GM19452 (cell line): Measurements from ENCODE around the gene PRDM15.
A peak's percentile ranks its signal among the peaks of the same experiment; 100 is the strongest.

Source experiments
- ATAC-seq: cut with Tn5 transposase; IDR thresholded peaks from one replicate; pipeline ENCODE4 v1.9.1; 2021; ENCODE audit not compliant: unreplicated experiment

Gene PRDM15

DNA sequence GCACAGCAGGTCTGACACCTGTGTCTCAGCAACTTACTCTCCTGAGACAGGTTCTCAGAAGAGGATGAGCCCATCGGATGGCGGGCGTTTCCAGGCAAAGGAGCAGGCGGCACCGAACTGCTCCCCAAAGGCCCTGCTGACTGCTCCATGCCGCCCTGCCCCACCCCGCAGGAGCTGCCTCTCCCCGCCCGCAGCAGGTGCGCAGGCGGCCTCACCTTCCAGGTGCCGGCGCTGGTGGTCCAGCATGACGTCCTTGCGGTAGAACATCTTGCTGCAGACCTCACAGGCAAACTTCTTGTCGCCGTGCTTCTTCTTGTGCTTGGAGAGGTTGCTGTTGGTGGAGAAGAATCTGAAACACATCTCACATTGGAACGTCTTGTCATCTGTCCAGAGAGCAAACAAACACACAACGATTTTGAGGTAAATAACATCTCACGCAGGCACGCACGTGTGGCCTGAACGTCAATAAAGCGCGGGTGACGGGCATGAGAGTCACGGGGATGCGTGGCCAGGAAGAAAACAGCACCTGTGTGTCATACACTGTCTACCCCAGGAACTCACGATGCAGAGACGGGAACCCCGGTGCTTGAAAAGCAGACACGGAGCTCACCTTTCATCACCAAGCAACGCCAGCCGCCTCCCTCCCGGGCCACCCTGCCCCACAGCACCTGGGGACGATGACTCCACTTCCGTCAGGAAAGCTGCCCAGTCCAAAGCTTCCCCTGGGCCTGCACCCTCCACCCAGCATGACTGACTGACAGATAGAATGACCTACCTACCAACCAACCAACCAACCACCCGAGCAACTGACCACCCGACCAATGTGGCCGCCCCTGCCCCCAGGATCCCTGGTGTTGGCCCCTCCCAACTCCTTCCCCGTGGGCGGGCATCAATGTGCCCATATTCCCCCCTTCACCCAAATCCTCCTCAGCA is 50.9 kb downstream of the PRDM15 start:
- ATAC-seq, result no peak

DNA sequence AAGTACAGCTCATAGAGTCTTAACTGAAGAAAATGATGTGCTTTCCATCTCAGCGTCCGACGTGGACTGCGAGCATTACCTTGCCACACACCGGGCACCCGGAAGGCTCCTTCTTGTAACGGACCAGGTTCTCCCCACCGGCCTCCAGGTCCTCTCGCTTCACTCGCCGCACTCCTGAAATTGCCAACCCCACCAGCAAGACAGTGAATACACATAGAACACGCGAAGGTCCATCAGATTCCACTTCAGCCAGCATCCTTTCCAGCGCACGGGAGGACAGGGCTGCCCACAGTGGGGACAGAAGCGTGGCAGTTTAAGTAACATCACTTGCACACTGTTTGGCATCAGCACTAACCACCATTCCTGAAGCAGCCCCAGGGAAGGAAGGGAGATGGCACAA is 53.3 kb downstream of the PRDM15 start:
- no peak for ATAC-seq

DNA sequence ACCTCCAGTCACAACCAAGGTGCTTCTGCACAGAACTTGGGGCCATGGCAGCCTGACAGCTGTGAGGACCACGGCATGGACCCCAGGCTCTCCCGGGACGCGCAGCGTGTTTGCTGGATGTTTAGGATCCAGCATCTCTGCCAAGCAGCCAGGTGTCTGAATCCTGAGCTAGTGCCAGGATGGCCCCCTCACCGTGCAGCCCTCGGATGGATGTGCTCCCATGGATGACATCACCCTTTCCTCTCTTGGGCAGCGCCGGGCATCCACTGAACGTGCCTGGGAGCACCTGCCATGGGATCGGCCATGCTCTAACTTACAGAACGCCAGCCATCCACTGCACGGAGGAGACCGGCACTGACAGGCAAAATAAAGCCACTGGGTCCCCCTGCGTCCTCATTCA is 53.9 kb downstream of the PRDM15 start:
- ATAC-seq, result no peak

DNA sequence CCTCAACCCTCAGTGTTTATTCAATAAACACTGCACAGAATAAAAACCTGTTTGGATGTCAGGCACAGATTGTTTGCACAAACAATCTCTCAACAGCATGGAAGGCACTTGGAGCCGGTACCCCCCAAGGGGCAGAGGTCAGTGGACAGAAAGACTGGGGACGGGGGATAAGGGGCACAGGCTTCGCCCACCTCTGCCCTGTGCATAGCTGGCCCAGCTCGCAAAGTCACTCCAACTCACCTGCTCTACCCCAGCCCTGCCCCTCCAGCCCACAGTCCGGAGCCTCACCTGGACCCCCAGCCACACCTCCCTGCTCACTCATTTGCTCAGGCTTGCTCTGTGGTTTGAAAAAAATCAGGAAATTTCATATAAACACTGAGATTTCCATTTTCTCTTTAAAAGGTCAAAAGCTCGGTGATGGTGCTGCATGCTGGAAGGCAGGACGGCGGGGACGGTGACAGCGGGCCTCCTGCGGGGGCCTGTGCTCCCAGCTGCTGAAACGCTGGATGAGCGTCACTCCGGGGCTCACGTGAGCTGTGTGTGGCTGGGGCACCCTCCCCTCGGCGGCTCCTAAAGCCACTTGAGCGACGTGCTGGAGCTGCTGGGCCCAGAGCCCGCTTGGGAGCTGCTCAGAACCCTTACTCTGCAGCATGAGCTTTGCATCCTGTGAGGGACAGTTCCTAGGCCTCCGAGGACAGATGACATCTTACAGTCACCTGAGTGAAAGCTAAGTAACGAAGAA is 54.5 kb downstream of the PRDM15 start:
- ATAC-seq, result no peak

DNA sequence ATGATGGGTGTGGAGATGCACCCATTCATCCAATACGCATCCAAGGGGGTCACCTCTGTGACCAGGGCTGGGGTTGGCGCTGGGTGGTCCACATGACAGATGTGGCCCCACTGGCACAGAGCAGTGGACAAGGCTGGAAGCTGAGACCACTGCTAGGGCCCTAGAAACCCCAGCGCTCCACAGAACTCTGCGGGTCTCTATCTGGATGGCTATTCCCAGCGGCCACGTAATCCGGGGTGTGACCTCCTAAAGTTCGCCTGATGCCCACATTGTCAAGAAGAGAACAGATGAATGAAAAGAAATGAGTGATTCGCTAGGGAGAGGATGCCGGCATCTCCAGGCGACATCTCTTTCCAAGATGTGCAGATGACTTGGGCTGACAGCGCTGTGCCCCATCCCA is 55.2 kb downstream of the PRDM15 start:
- no peak for ATAC-seq

DNA sequence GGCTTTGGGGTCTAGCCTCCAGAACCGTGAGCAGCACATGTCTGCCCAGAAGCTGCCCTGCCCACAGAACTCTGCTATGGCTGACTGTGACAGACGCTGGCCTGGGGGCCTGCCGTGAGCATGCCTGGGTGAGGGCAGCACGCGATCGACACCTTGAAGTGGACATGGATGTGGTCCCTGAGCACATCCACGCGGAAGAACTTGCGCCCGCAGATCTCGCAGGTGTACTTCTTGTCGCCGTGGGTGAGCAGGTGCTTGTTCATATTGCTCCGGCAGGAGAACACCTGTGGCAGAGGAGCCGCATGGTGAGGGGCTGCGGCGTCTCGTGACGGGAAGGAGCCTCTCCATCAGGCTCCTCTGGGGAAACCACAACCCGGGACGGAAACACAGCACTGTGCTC is 56.0 kb downstream of the PRDM15 start:
- ATAC-seq, result no peak

DNA sequence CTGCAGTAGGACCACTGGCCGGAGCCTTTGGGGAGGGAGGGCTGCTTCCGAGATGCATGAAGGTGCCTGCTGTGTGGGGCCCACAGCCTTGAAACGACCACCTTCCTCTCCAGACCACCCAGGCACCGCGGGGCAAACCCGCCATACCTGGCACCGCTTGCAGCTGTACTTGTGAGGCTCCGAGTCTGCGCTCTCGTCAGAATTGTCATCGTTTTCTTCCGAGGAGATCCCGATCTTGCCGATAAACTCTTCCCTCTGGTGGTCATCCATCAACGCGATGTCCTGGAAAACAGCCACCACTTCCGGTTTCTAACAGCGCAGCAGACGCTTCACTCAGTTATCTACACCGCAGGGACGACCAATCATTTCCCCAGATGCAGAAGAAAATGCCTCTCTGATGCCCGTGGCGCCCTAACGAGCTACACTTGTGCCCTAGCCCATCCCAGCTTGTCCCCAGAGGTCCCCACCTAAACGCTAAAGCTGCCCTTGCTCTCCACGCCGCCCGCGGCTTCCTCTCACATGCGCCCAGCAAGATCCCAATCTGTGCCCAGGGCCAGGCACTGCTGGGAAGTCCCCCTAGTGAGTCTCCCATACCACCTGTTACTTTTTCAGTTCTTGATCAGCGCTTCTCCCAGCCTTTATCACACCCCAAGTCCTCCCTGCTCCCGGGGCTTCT is 57.2 kb downstream of the PRDM15 start:
- ATAC-seq, result no peak

DNA sequence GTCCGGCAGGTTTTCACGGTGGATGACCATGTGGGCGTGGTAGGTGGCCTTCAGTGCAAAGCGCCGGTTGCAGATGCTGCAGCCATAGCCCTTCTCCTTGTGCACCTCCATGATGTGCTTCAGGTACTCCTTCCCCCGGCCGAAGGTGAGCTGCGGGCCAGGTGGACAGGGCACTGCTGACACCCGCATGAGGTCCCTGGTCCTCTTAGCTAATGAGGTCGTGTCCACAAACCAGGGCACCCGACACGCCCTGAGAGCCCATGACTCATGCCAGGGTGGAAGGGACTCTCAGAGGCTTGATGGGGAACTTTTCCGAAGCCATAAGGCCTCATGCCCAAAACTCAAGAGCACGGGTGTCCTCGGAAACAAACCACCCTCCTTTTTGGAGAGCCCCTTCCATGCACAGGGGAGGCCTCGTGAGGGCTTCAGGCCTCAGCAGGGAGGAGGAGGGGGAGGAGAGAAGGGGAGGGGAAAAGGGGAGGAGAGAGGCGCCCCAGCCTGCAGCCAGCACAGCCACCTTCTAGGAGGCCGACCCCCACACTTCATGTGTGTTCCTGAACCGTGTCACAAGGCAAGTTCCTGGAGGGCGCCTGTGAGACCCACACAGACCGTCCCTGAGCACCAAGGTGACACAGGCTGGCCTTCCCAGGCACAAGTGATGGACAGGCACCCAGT is 57.9 kb downstream of the PRDM15 start:
- ATAC-seq, result no peak

DNA sequence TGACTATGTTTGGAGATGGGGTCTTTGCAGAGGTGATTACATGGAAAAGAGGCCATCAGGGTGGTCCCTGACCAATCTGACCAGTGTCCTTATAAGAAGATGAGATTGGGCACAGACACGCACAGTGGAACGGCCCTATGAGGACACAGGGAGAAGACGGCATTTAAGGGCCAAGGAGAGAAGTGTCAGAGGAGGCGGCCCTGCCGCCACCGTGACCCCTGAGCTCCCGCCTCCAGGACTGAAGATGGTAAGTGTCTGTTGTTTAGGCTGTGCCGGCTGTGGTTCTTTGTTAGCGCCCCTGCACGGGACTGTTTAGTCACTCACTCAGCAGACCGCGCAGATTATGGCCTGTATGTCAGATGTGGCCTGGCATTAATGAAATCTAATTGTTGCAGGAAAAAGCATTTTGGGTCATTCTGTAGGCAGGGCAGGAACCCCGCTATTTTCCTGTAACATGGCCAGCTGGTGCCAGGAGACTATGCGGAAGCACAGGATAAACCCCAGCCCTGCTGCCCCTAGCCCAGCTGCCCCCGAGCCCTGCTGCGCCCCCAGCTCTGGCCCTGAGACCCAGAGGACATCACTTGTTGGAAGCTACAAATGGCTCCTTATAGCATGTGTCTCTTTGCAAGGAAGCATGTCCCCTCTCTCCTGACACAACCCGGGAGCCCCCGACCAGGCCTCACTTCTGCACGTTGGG is 58.6 kb downstream of the PRDM15 start:
- ATAC-seq, result no peak

DNA sequence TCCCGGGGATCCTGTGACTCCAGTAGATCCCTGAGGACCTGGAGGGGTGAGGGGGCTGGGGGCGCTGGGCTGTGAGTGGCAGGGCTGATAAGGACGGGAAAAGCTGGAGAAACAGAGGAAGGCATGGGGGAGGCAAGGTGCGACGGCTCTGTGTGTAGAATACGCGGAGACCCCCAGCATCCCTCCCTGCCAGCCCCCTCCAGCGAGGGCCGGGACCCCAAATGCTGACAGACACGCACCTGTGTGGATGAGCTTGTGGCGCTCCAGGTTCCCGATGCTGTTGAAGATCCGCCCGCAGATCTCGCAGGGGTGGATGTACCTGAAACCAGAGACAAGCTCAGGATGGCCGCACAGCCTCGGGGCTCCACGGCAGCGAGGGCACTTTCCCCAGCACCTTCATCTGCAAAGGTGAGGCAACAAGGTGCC is 59.3 kb downstream of the PRDM15 start:
- ATAC-seq, result no peak

DNA sequence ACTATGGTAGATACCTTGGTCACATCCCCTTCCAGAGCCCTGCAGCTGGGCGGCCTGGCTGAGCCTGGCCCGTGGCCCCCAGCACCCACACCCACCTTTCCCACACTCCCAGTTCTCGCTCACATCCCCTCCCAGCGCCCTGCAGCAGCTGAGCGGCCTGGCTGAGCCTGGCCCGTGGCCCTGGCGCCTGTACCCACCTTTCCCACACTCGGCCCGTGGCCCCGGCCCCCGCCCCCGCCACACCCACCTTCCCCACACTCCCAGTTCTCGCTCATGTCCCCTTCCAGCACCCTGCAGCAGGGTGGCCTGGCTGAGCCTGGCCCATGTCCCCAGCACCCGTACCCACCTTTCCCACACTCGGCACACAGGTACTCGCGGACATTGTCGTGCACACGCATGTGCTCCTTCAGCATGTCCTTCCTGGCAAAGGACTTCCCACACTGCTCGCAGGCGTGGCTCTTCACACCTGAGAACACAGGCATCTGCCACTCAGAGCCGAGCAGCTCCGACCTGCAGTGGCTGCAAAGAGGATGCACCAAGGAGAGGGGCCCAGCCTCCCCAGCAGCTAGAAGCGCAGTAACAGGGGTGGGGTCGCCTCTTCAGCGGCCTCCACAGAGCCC is 59.8 kb downstream of the PRDM15 start:
- no peak for ATAC-seq

DNA sequence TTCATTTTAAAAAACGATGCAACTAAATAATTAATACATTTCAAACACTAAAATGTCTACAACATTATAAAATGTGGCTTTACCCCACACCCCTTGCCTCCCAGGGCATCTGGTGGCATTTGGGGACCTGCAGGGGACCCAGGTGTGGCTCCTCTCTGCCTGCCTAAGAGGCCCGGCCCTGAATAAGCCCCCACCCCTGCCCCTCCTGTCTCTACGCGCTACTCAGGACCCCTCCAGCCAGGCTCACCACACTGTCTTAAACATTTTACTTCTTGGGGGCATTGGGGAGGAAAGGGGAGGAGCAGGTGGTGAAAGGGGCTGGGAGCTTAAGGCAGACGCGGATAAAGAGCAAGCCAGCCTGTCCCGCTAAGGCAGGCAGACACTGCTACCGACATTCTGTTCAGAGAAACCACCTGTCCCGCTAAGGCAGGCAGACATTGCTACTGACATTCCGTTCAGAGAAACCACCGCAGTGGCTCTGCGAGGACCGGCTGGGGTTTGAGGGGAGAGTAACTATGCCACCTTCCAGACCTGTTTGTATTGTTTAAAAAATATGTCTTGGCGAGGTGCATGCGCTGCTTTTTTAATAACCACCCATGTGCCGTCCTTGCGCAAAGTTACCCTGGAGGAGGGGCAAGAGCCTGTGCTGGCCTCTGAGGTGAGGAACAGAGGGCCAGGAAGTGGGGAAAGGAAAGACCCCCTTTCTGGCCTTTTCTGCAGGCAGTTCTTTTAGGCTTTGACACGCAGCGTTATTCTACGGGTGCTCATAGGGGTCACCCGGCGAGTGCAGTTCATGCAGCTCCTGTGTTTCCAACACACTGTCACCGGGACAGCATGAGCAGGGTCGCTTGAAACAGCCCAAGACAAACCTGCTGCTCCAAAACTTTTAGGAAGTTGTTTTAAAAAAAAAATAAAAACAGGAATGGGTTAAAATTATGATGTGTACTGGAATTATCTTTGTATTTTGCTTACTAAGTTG is 61.0 kb downstream of the PRDM15 start:
- ATAC-seq, result no peak

DNA sequence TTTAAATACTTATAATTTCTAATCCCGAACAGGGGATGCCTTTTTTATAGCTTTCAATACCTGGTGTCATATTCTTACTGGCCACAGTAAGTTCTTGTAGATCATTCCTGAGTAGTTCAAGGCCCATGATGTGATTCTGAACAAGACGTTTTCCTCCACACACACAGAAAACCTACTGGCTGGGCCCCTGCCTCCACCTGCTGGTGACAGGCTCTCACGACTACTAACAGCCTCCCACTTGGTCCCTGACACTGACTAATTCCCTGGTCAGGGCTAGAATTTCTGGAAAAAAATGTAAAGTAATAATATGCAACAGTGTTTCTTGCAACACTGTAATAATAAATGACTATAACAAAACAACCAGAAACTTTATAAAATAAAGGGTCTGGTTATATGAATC is 61.9 kb downstream of the PRDM15 start:
- peak; percentile 61 for ATAC-seq

DNA sequence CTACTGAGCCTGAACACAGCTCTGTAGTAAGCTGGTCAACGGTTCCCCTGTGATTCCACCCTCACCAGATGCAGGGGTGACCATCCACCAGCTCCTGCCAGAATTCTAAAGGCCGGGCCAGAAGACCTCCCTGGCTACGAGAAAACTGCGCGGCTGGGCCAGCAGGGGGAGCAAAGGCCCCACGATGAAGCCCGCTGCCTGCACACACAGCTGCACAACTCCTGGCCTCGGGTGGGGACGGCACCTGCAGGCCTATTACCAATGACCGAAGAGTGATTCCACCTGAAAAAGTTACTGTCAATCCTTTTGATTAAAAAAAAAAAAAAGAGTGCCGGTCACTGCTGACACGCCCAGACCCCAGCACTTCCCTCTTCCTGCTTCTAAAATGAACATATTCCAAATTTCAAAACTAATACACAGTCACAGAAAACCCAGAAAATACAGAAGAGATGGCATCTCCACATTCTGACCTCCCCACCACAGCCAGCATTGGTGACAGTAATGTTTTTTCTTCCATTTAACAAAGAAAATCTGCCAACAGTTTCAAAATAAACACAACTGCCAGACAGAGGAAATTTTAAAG is 62.5 kb downstream of the PRDM15 start:
- no peak for ATAC-seq

DNA sequence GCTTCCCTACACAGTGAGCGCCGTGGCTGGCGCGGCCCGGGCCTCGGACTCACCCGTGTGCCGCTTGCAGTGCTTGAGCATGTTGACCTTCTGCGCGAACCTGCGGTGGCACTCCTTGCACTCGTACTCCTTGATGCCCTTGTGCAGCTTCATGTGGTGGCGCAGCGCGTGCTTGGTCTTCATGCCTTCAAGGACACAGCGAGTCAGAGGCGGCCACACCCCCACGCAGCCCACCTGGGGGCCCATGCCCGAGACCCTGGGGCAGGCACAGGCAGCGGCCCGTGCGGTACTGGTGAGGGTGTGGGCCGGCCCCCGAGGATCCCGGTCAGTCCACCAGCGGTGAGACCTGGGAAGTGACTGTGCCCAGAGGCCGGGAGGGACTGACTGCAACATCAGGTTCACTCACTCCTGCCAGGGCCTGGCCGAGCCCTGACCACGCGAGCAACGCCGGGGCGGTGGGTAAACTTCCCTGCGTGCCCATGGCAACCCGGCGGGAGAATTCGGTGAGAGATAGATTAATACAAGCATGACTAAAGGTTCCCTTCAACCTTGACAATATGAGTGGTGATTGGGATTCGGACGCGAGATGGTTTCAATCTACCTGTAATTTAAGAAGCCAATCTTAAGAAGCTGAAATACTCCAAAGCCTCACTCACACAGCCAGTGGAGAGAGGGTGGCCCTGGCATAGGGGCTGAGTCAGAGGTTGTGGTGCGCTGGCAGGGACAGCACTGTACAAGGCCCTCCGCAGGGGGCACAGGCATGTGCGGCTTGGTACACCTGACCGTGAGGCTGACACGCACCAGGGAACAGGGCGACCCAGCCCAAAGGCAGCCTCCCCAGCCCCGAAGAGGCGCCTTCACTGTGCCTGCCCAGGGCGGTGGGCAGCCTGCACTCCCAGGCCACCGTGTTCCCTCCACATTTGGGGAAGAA is 63.2 kb downstream of the PRDM15 start:
- ATAC-seq, result no peak

DNA sequence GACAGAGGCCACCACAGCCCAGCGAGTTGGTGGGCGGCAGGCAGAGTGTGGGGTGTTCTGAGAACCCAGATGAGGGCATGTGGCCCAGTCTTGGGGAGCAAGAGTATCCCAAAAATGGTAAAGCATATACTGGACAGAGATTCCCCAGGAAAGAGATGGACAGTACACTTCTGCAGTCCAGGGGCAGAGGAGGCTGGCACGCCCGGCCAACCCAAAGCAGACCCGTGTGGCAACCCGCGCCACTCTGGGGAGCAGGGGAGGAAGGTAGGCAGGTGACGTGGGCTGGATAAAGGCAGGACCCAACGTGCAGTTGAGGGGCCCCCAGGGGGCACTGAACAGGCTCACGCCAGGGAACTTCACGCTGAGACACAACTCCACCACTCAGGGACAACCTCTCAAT is 65.9 kb downstream of the PRDM15 start:
- ATAC-seq, result no peak

DNA sequence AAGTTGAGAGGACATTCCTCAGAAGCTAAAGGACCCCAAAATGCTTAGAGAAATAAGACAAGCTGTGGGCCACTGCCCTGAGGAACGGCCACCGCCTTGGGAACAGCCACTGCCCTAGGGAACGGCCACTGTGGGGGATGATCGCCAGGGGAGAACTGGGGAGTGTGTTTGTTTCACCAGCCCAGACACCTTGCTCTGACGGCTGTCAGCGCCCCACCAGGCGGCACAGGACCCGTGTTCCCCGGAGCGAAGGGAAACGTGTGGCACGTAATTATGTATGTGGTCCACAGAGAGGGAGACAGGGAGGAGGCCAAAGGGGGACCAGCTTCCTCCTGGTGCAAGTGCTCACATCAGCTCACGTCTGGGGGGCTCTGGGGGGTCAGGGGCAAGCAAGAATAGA is 66.5 kb downstream of the PRDM15 start:
- ATAC-seq, result no peak

DNA sequence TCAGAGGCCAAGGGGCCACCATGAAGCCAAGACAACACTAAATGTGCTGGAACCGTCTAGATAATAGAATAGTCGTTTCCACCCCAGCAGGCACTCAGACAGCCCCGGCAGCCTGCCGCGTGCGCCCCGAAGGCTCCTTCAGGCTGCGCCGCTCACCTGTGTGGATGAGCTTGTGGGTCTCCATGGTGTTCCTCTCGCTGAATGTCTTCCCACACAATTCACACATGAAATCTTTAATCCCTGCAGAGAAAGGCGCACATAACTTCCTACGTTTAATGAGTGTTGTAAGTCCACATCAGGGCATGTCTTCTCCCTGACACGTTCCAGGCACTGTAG is 68.6 kb downstream of the PRDM15 start:
- no peak for ATAC-seq
